Neural crest cell (in vitro differentiated cells): ENCODE results near the gene RALGDS. TPM values are rescaled to one million over a fixed set of nuclear protein-coding genes. Genes with fewer than 3 reads are reported as not detected.

Source experiments
- DNase-seq: peaks from one replicate; pipeline ENCODE4 v3.0.0; 2021; ENCODE audit warnings: low read depth, mixed read lengths, low spot score
- H3K27ac Mint-ChIP-seq: one replicate; pipeline ENCODE4 v1.8.0; 2021; ENCODE audit warnings: mild to moderate bottlenecking, mixed read lengths; ENCODE audit not compliant: unreplicated experiment
- H3K27me3 Mint-ChIP-seq: 2 replicates; pipeline ENCODE4 v1.8.0; 2021; ENCODE audit warnings: low read depth, mild to moderate bottlenecking, mixed read lengths
- H3K36me3 Mint-ChIP-seq: 2 replicates; pipeline ENCODE4 v1.8.0; 2021; ENCODE audit warnings: low read depth, mild to moderate bottlenecking, mixed read lengths
- H3K4me1 Mint-ChIP-seq: 2 replicates; pipeline ENCODE4 v1.8.0; 2021; ENCODE audit warnings: mixed read lengths
- H3K4me3 Mint-ChIP-seq: one replicate; pipeline ENCODE4 v1.8.0; 2021; ENCODE audit warnings: mild to moderate bottlenecking, mixed read lengths
- H3K9me3 Mint-ChIP-seq: 2 replicates; pipeline ENCODE4 v1.8.0; 2021; ENCODE audit warnings: mixed read lengths
- CTCF ChIP-seq: fragments of 200-600 bp; sonication (generic); conservative IDR thresholded peaks from 2 replicates; pipeline ENCODE4 v1.5.0; 2021; ENCODE audit warnings: antibody characterized with exemption, mild to moderate bottlenecking
- total RNA-seq: library from RNA; stranded (reverse); gene quantifications from 2 replicates; pipeline ENCODE4 v1.2.1, GENCODE V29; 2021

Gene RALGDS
- total RNA-seq, 1 donor from 2014 or later: 73.8 TPM

GRCh38 chr9:133060417-133060841, 60.6 kb downstream of the RALGDS start:
- Mint-ChIP-seq H3K27ac (peak overlapping the region; percentile 79), H3K27me3 (no peaks in the 10 kb centered on the region), H3K9me3 (no peaks in the 10 kb centered on the region), H3K36me3 (no peaks in the 10 kb centered on the region), H3K4me3 (peak overlapping the region; percentile 17), H3K4me1 (peaks cover 22% of the 10 kb centered on the region)
- no peak for DNase-seq
- TF ChIP-seq CTCF: peak; percentile 24

- H3K4me1 Mint-ChIP-seq: peaks cover 22% of the 10 kb centered on the region
- TF ChIP-seq CTCF: no peak
- H3K36me3 Mint-ChIP-seq: no peaks in the 10 kb centered on the region
- no peaks in the 10 kb centered on the region for H3K9me3 Mint-ChIP-seq
- no peak overlapping the region for H3K4me3 Mint-ChIP-seq
- no peaks in the 10 kb centered on the region for H3K27me3 Mint-ChIP-seq
- no peak for DNase-seq
- no peak overlapping the region for H3K27ac Mint-ChIP-seq
Measured at GRCh38 chr9:133059623-133060022, 61.4 kb downstream of the RALGDS start.

GRCh38 chr9:133058550-133059320, 62.3 kb downstream of the RALGDS start:
- Mint-ChIP-seq H3K4me3 (no peak overlapping the region), H3K9me3 (no peaks in the 10 kb centered on the region), H3K27me3 (no peaks in the 10 kb centered on the region), H3K4me1 (peaks cover 22% of the 10 kb centered on the region), H3K27ac (peak overlapping the region; percentile 27), H3K36me3 (no peaks in the 10 kb centered on the region)
- TF ChIP-seq CTCF: no peak
- no peak for DNase-seq

- peaks cover 22% of the 10 kb centered on the region for H3K4me1 Mint-ChIP-seq
- H3K27me3 Mint-ChIP-seq: no peaks in the 10 kb centered on the region
- TF ChIP-seq CTCF: no peak
- H3K27ac Mint-ChIP-seq: no peak overlapping the region
- H3K36me3 Mint-ChIP-seq: no peaks in the 10 kb centered on the region
- no peaks in the 10 kb centered on the region for H3K9me3 Mint-ChIP-seq
- no peak overlapping the region for H3K4me3 Mint-ChIP-seq
- DNase-seq: no peak
Measured at GRCh38 chr9:133058071-133058470, 63.0 kb downstream of the RALGDS start.

- Mint-ChIP-seq H3K9me3 (no peaks in the 10 kb centered on the region), H3K4me3 (no peak overlapping the region), H3K36me3 (no peaks in the 10 kb centered on the region), H3K4me1 (peaks cover 22% of the 10 kb centered on the region), H3K27me3 (no peaks in the 10 kb centered on the region), H3K27ac (no peak overlapping the region)
- no peak for DNase-seq
- TF ChIP-seq CTCF: no peak
Measured at GRCh38 chr9:133057553-133057952, 63.5 kb downstream of the RALGDS start.
